GM13977 (cell line): ENCODE measurements around the gene ABI1.

Source experiments
- DNase-seq: peaks from one replicate; pipeline ENCODE4 v3.0.0; 2012; ENCODE audit warnings: low spot score
- CTCF ChIP-seq: IDR thresholded peaks from 2 replicates; pipeline ENCODE4 v1.5.1; 2012; ENCODE audit warnings: mild to moderate bottlenecking, control low read depth; ENCODE audit not compliant: insufficient read depth; ENCODE audit errors: extremely low read depth, missing control alignments
- in situ Hi-C: fragments of 300-500 bp; cut with MboI; formaldehyde crosslinking; loops from one replicate; pipeline ENCODE4 v1.12.0; 2022; ENCODE audit warnings: low sequenced_read_pairs, low pct_unique_long_range_greater_than_20kb, mixed read lengths, inconsistent platforms; ENCODE audit not compliant: unreplicated experiment

ABI1 gene

GRCh38 chr10:26835025-26835424 lies 25.7 kb downstream of the ABI1 start:
- no peak for TF ChIP-seq CTCF
- in situ Hi-C loops = no loop called here

GRCh38 chr10:26832960-26833359 lies 27.8 kb downstream of the ABI1 start:
- TF ChIP-seq CTCF = no peak
- DNase-seq = no peak
- in situ Hi-C loops = no loop called here

More at GRCh38 chr10:26835025-26835424, 25.7 kb downstream of the ABI1 start:
- DNase-seq = no peak

GRCh38 chr10:26831936-26832335 lies 28.8 kb downstream of the ABI1 start:
- TF ChIP-seq CTCF = no peak
- DNase-seq = no peak
- in situ Hi-C loops = no loop called here

- no peak for DNase-seq
- in situ Hi-C loops = no loop called here
- no peak for TF ChIP-seq CTCF
These were observed 30.8 kb downstream of the ABI1 start for GRCh38 chr10:26829810-26830515.

GRCh38 chr10:26824015-26824690 lies 36.6 kb downstream of the ABI1 start:
- no peak for TF ChIP-seq CTCF
- DNase-seq = no peak
- in situ Hi-C loops = no loop called here

- TF ChIP-seq CTCF = no peak
- in situ Hi-C loops = no loop called here
- DNase-seq = no peak
These were observed 38.8 kb downstream of the ABI1 start for GRCh38 chr10:26821699-26822570.
